Kidney (tissue), 14 donors: ENCODE measurements around the gene BRI3BP. TPM values are rescaled to one million over a fixed set of nuclear protein-coding genes. Genes with fewer than 3 reads are reported as not detected.
"Not testable (repeated sequence)": the region's sequence is repeated elsewhere in the genome, so short reads cannot be mapped to it uniquely, and the experiment has no call there.

Experiments
- DNase-seq, 5 donors: peaks; one replicate each; pipeline ENCODE4 v3.0.0-alpha.2; 2013 to 2020
- FAIRE-seq: peaks from 2 replicates; lab custom pipeline; 2012; peaks lifted over from hg19 to GRCh38; lab: Jason Lieb, UNC
- H3K27ac ChIP-seq, 2 donors: one replicate each; pipeline ENCODE4 v1.7.0; 2013; ENCODE audit warnings: low read depth in 2 of 2, low read length in 2 of 2, inconsistent platforms in 1 of 2
- H3K27me3 ChIP-seq: one replicate; pipeline ENCODE4 v1.7.1; 2013; ENCODE audit warnings: low read length, inconsistent platforms; ENCODE audit not compliant: control insufficient read depth, insufficient read depth
- H3K36me3 ChIP-seq, 3 donors: one replicate each; pipeline versions ENCODE4 v1.7.0 to v1.7.1; 2013; ENCODE audit warnings: low read length in 3 of 3, control low read depth in 1 of 3, inconsistent platforms in 1 of 3; ENCODE audit not compliant: insufficient read depth in 3 of 3, control insufficient read depth in 2 of 3
- H3K4me1 ChIP-seq, 3 donors: one replicate each; pipeline versions ENCODE4 v1.7.0 to v1.7.1; 2013; ENCODE audit warnings: low read length in 3 of 3, inconsistent platforms in 1 of 3, low read depth in 1 of 3; ENCODE audit not compliant: control insufficient read depth in 2 of 3, insufficient read depth in 2 of 3
- H3K4me3 ChIP-seq, 3 donors: one replicate each; pipeline versions ENCODE4 v1.7.0 to v1.8.1; 2013; ENCODE audit warnings: low read length in 3 of 3, control low read depth in 1 of 3, inconsistent platforms in 1 of 3
- H3K9ac ChIP-seq, 3 donors: one replicate each; pipeline versions ENCODE4 v1.7.0 to v1.7.1; 2013; ENCODE audit warnings: low read length in 3 of 3, control low read depth in 1 of 3, inconsistent platforms in 1 of 3
- H3K9me3 ChIP-seq, 3 donors: one replicate each; pipeline versions ENCODE4 v1.7.0 to v1.7.1; 2013; ENCODE audit warnings: low read length in 3 of 3, control low read depth in 1 of 3, inconsistent platforms in 1 of 3; ENCODE audit not compliant: control insufficient read depth in 2 of 3, insufficient read depth in 1 of 3
- intact Hi-C: fragments of 100-400 bp; cut with DNase I; formaldehyde crosslinking; loops from one replicate; pipeline ENCODE4 v1.11.1; 2022
- polyA plus RNA-seq: library from polyadenylated mRNA; stranded (reverse); fragments of 350-450 nt; fragmentation: Illumina TruSeq; extraction: RNeasy Lipid Tissue Mini Kit (QIAGEN cat#74804); gene quantifications from one replicate; pipeline ENCODE4 v1.2.3, GENCODE V29; 2014; ENCODE audit warnings: low read depth, low replicate concordance; ENCODE audit not compliant: insufficient read depth
- total RNA-seq: library from RNA; stranded (reverse); fragmentation: NEBNext Ultra II Directional; extraction: Animal tissue kit (Norgen Biotek cat#: 25700); gene quantifications from one replicate; pipeline ENCODE4 v1.2.1, GENCODE V29; 2021
- TF ChIP-seq, protein P1 (sequence below): IDR thresholded peaks from 3 replicates; pipeline ENCODE4 v1.5.1; 2012; ENCODE audit warnings: mild to moderate bottlenecking, moderate library complexity, borderline replicate concordance; ENCODE audit not compliant: insufficient read depth; ENCODE audit errors: extremely low read depth
- donor health status: control.
- donor health status: control.
- donor health status: control.
- donor health status: control.
- donor health status: control.
- donor health status: DM: yes; HTN: yes; CAD: no.
- donor health status: Normal renal cell carcinoma (clear cell type).

Gene BRI3BP
- total and polyA plus RNA-seq, 2 donors from 2014 or later = 6.8 to 8.8 TPM

- Histone ChIP-seq H3K4me3 (no peak overlapping the region), H3K9ac (no peak overlapping the region), H3K36me3 (peaks cover 0 to 26% (median 21%) of the 10 kb centered on the region in 3 donors), H3K27me3 (no peaks in the 10 kb centered on the region), H3K4me1 (no peaks in the 10 kb centered on the region), H3K27ac (no peak overlapping the region), H3K9me3 (no peaks in the 10 kb centered on the region)
- intact Hi-C loops = no loop called here
- TF ChIP-seq, protein P1, sequence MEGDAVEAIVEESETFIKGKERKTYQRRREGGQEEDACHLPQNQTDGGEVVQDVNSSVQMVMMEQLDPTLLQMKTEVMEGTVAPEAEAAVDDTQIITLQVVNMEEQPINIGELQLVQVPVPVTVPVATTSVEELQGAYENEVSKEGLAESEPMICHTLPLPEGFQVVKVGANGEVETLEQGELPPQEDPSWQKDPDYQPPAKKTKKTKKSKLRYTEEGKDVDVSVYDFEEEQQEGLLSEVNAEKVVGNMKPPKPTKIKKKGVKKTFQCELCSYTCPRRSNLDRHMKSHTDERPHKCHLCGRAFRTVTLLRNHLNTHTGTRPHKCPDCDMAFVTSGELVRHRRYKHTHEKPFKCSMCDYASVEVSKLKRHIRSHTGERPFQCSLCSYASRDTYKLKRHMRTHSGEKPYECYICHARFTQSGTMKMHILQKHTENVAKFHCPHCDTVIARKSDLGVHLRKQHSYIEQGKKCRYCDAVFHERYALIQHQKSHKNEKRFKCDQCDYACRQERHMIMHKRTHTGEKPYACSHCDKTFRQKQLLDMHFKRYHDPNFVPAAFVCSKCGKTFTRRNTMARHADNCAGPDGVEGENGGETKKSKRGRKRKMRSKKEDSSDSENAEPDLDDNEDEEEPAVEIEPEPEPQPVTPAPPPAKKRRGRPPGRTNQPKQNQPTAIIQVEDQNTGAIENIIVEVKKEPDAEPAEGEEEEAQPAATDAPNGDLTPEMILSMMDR = no peak
- FAIRE-seq = no peak
- DNase-seq = no peak
These were observed 13.2 kb upstream of the BRI3BP start for GRCh38 chr12:124980098-124980892.

GRCh38 chr12:124986876-124987275, 6.6 kb upstream of the BRI3BP start:
- DNase-seq = not testable (repeated sequence)

DNA sequence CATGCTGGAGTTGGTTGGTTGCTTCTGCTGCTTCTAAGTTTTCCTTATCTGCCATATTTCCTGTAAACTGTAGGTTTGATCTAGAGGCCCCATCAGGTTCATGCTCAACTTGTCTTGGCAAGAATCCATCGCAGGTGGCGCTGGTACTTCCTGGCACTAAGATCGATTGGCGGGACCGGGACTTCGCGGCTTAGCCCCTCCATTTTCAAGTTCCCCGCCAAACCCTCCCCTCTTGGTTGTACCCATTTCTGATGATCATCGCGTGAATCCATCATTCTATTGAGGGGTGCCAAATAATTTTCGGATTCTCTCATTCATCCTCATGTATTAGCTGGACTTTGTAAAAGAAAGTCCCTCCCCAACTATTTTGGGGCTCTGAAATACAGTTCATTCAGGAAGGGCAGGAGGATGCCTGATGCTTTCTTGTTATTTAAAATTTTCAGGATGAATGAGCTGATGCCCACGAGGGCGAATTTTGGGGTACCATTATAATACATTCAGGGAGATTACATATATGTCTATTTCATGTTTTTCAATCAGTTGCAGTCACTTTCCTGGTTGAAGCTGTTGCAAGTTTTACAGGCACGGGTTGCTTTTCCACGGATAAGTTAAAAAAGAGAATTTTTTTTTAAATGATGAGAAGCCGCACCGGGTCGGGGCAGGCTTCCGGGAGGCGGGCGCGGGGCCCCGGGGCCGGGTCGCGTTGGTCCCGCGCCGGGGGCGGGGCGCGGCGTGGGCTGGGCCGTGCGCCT, 395 bp upstream of the BRI3BP start:
- TF ChIP-seq, protein P1 = peak; percentile 12
- no peak for FAIRE-seq
- H3K27ac ChIP-seq = peak overlapping the region in 1 of 2 donors; percentile 51

More at GRCh38 chr12:124986876-124987275, 6.6 kb upstream of the BRI3BP start:
- H3K9ac ChIP-seq, H3K4me3 ChIP-seq, H3K36me3 ChIP-seq, H3K9me3 ChIP-seq, H3K27ac ChIP-seq, H3K4me1 ChIP-seq, intact Hi-C loops, H3K27me3 ChIP-seq, FAIRE-seq: not testable (repeated sequence)

More for the DNA sequence above, 395 bp upstream of the BRI3BP start:
- Histone ChIP-seq H3K9me3 (no peaks in the 10 kb centered on the region), H3K36me3 (no peaks in the 10 kb centered on the region), H3K27me3 (no peaks in the 10 kb centered on the region), H3K4me1 (peaks cover 0 to 18% (median 2%) of the 10 kb centered on the region in 3 donors), H3K4me3 (peak overlapping the region; percentile 51 to 82 (median 77)), H3K9ac (peak overlapping the region in 2 of 3 donors; percentile 13 to 70)
- intact Hi-C loops = no loop called here
- peak in 4 of 5 donors; percentile 75 to 86 (median 80) for DNase-seq
